Suppressor macrophage (primary cell): ENCODE results near the gene SLC22A25.

Experiments used
- DNase-seq, 4 experiments: peaks; one replicate each; pipeline ENCODE4 v3.0.0-alpha.2; 2020 to 2022

SLC22A25 gene

GRCh38 chr11:63229815-63230214 lies 13.6 kb downstream of the SLC22A25 start:
- DNase-seq = no peak

- no peak for DNase-seq
These were observed 15.8 kb downstream of the SLC22A25 start for GRCh38 chr11:63227521-63228107.

- DNase-seq = no peak
These were observed 16.8 kb downstream of the SLC22A25 start for GRCh38 chr11:63226488-63227114.

GRCh38 chr11:63214093-63214492 lies 29.3 kb downstream of the SLC22A25 start:
- DNase-seq = no peak

GRCh38 chr11:63212742-63213141 lies 30.7 kb downstream of the SLC22A25 start:
- peak; percentile 38 to 52 (median 48) for DNase-seq

- DNase-seq = no peak
These were observed 33.3 kb downstream of the SLC22A25 start for GRCh38 chr11:63210111-63210510.
